Stimulated activated naive CD8-positive, alpha-beta T cell treated with anti-CD3 and anti-CD28 coated beads, Interleukin-15, amount 100 ng/mL, for 72 hours (primary cell): ENCODE results near the gene SLC28A1.
"Not testable (repeated sequence)": the region's sequence is repeated elsewhere in the genome, so short reads cannot be mapped to it uniquely, and the experiment has no call there.

ENCODE experiments used
- ATAC-seq: fragments of 150-1000 bp; cut with Tn5 transposase; 2 replicates; pipeline ENCODE4 v1.10.0; 2021; ENCODE audit warnings: mild to moderate bottlenecking, moderate library complexity
- DNase-seq, 2 donors: peaks; one replicate each; pipeline ENCODE4 v3.0.0; 2021 to 2022
- H3K27ac Mint-ChIP-seq, 2 donors: one replicate each; pipeline ENCODE4 v1.8.0; 2022; ENCODE audit warnings: mild to moderate bottlenecking in 2 of 2, mixed read lengths in 2 of 2, moderate library complexity in 2 of 2
- H3K27me3 Mint-ChIP-seq: one replicate; pipeline ENCODE4 v1.8.0; 2022; ENCODE audit warnings: mixed read lengths
- H3K4me1 Mint-ChIP-seq: one replicate; pipeline ENCODE4 v1.8.0; 2022; ENCODE audit warnings: mild to moderate bottlenecking, mixed read lengths
- H3K4me3 Mint-ChIP-seq, 2 donors: one replicate each; pipeline ENCODE4 v1.8.0; 2022; ENCODE audit warnings: mild to moderate bottlenecking in 2 of 2, mixed read lengths in 2 of 2, moderate library complexity in 1 of 2
- H3K9me3 Mint-ChIP-seq, 2 donors: one replicate each; pipeline ENCODE4 v1.8.0; 2022; ENCODE audit warnings: mixed read lengths in 2 of 2

The SLC28A1 gene

GRCh38 chr15:84883916-84884781 lies at the start of gene SLC28A1:
Gene SLC28A1 (plus strand): TSS chr15:84884662. CDS start chr15:84887761, 3,099 bp downstream.
- DNase-seq (no peak), ATAC-seq (no peak)
- H3K9me3 Mint-ChIP-seq: no peaks in the 10 kb centered on the region
- H3K4me3 Mint-ChIP-seq: no peak within 1 kb of the TSS
- H3K27ac Mint-ChIP-seq: no peak within 1 kb of the TSS
- H3K27me3 Mint-ChIP-seq: no peaks in the 10 kb centered on the region
- H3K4me1 Mint-ChIP-seq: no peaks in the 10 kb centered on the region

GRCh38 chr15:84834969-84835368 lies 49.5 kb upstream of the SLC28A1 start:
- Mint-ChIP-seq H3K27me3 (peaks cover 9% of the 10 kb centered on the region), H3K9me3 (no peaks in the 10 kb centered on the region), H3K4me3 (no peak overlapping the region), H3K27ac (no peak overlapping the region), H3K4me1 (no peaks in the 10 kb centered on the region)
- DNase-seq (no peak), ATAC-seq (no peak)

GRCh38 chr15:84835661-84836337 lies 48.7 kb upstream of the SLC28A1 start:
- no peak overlapping the region for H3K4me3 Mint-ChIP-seq
- DNase-seq (no peak), ATAC-seq (no peak)
- H3K27me3 Mint-ChIP-seq: peaks cover 9% of the 10 kb centered on the region
- H3K4me1 Mint-ChIP-seq: peaks cover 2% of the 10 kb centered on the region
- no peak overlapping the region for H3K27ac Mint-ChIP-seq
- no peaks in the 10 kb centered on the region for H3K9me3 Mint-ChIP-seq

DNA sequence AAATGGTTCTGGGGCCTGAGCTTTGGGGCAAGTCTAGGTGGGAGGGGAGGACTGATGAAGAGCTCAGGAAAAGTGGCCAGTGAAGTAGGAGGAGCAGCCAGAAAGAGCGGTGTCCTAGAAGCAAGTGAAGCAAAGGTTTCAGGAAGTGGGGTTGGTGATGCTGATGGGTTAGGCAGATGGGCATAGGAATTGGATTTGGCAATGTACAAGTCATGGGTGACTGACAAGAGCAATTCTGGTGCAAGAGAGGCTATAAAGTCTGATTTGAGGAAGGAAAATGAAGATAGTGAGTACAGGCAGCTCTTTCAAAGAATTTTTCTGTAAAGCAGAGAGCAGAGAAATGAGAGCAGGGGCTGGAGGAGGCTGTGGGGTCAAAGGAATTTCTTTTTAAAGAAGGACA lies 47.6 kb upstream of the SLC28A1 start:
- H3K27ac Mint-ChIP-seq: peak overlapping the region; percentile 13 to 31

GRCh38 chr15:84839714-84840113 lies 44.7 kb upstream of the SLC28A1 start:
- H3K27me3 Mint-ChIP-seq: peaks cover 9% of the 10 kb centered on the region
- H3K4me1 Mint-ChIP-seq: peaks cover 4% of the 10 kb centered on the region

More for the DNA sequence above, 47.6 kb upstream of the SLC28A1 start:
- H3K9me3 Mint-ChIP-seq: no peaks in the 10 kb centered on the region
- no peak for ATAC-seq
- DNase-seq: no peak
- H3K27me3 Mint-ChIP-seq: peaks cover 9% of the 10 kb centered on the region
- peaks cover 4% of the 10 kb centered on the region for H3K4me1 Mint-ChIP-seq
- no peak overlapping the region for H3K4me3 Mint-ChIP-seq

GRCh38 chr15:84840255-84840654 lies 44.2 kb upstream of the SLC28A1 start:
- DNase-seq: no peak
- Mint-ChIP-seq H3K9me3 (no peaks in the 10 kb centered on the region), H3K27me3 (peaks cover 9% of the 10 kb centered on the region), H3K4me3 (no peak overlapping the region), H3K4me1 (peaks cover 4% of the 10 kb centered on the region), H3K27ac (no peak overlapping the region)
- ATAC-seq: no peak

More at GRCh38 chr15:84839714-84840113, 44.7 kb upstream of the SLC28A1 start:
- no peak overlapping the region for H3K4me3 Mint-ChIP-seq
- H3K9me3 Mint-ChIP-seq: no peaks in the 10 kb centered on the region
- DNase-seq (no peak), ATAC-seq (no peak)
- peak overlapping the region in 1 of 2 donors; percentile 2 for H3K27ac Mint-ChIP-seq

DNA sequence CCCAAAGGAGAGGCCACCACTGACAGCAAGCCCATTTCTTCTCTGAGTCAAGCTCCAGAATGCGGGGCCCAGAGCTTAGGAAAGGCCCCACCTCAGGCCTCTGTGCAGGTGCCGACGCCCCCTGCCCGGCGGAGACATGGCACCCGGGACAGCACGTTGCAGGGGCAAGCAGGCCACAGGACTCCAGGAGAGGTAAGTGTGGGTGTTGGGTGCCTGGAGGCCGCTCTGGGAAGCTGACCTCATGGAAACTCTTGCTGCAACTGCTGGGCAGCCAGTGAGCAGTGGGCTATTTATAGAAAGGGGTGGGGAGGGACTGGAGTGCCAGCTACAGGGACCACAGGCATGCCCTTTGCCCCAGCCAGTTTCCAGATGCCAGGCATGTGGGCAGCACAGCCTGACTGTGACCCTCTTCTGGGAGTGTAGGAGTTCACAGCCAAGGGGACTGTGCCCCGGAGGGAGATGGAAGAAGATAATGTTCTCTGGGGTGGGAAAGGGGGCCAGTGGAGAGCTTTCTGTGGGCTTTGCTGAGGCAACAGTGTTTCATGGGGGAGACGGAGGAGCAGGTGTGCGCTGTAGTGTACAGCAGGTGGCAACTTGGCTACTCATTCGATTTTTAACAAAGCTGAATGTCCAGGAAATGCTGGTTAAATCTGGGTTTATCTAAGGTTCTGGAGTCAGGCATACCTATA lies 43.6 kb upstream of the SLC28A1 start:
- peaks cover 8% of the 10 kb centered on the region for H3K27me3 Mint-ChIP-seq
- H3K27ac Mint-ChIP-seq: no peak overlapping the region
- ATAC-seq (no peak), DNase-seq (no peak)
- H3K4me1 Mint-ChIP-seq: peaks cover 4% of the 10 kb centered on the region
- no peak overlapping the region for H3K4me3 Mint-ChIP-seq
- no peaks in the 10 kb centered on the region for H3K9me3 Mint-ChIP-seq

GRCh38 chr15:84842781-84843180 lies 41.7 kb upstream of the SLC28A1 start:
- no peaks in the 10 kb centered on the region for H3K27me3 Mint-ChIP-seq
- H3K4me3 Mint-ChIP-seq: no peak overlapping the region
- DNase-seq: no peak
- no peak for ATAC-seq
- H3K9me3 Mint-ChIP-seq: peaks cover 11 to 14% of the 10 kb centered on the region in 2 donors
- H3K4me1 Mint-ChIP-seq: peaks cover 4% of the 10 kb centered on the region
- no peak overlapping the region for H3K27ac Mint-ChIP-seq

GRCh38 chr15:84844964-84845363 lies 39.5 kb upstream of the SLC28A1 start:
- ATAC-seq (no peak), DNase-seq (no peak)

DNA sequence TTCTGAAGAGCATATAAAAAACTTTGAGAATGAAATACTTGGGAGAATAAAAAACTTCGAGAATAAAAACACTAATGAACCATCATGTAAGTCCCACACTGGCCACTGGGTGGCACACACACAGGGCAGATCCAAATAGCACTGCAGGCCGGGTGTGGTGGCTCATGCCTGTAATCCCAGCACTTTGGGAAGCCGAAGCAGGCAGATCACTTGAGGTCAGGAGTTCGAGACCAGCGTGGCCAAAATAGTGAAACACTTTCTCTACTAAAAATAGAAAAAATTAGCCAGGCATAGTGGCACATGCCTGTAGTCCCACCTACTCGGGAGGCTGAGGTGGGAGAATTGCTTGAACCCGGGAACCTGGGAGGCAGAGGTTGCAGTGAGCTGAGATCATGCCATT lies 38.8 kb upstream of the SLC28A1 start:
- not testable (repeated sequence) for H3K27ac Mint-ChIP-seq, H3K4me1 Mint-ChIP-seq, H3K4me3 Mint-ChIP-seq, ATAC-seq, H3K27me3 Mint-ChIP-seq
- DNase-seq: peak; percentile 11 to 26
- peaks cover 14 to 15% of the 10 kb centered on the region in 2 donors for H3K9me3 Mint-ChIP-seq

More at GRCh38 chr15:84844964-84845363, 39.5 kb upstream of the SLC28A1 start:
- no peak overlapping the region for H3K4me3 Mint-ChIP-seq
- peaks cover 4% of the 10 kb centered on the region for H3K4me1 Mint-ChIP-seq
- no peaks in the 10 kb centered on the region for H3K27me3 Mint-ChIP-seq
- H3K9me3 Mint-ChIP-seq: peaks cover 14 to 15% of the 10 kb centered on the region in 2 donors
- no peak overlapping the region for H3K27ac Mint-ChIP-seq

DNA sequence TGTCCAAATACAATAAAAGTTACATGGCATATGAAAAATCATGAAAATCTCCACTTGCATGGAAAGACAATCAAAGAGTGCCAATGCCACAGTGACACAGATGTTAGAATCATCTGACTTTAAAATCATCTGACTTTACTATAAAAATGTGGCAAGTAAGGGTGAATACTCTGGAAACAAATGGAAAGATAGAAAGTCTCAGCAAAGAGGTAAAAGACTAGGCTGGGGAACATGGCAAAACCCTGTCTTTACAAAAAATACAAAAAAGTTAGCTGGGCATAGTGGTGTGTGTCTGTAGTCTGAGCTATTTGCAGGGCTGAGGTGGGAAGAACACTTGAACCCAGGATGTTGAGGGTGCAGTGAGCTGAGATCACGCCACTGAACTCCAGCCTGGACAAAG lies 38.2 kb upstream of the SLC28A1 start:
- DNase-seq: no peak
- H3K27ac Mint-ChIP-seq: no peak overlapping the region
- no peaks in the 10 kb centered on the region for H3K4me1 Mint-ChIP-seq

DNA sequence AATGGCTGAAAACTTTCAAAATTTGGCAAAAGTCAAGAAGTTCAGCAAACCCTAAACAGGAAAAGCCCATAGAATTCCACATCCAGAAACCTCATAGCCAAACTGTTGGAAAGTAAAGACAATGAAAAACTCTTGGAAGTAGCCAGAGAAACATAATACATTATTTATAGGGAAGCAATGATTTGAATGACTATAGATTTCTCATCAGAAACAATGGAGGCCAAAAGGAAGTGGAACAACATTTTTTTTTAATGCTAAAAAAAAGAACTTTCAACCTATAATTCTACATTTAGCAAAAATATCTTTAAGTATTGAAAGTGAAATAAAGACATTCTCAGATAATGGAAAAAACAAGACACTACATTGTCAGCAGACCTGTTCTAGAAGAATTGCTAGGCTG lies 37.1 kb upstream of the SLC28A1 start:
- H3K4me1 Mint-ChIP-seq: no peaks in the 10 kb centered on the region

More for the DNA sequence above, 38.2 kb upstream of the SLC28A1 start:
- no peak for ATAC-seq
- Mint-ChIP-seq H3K27me3 (no peaks in the 10 kb centered on the region), H3K4me3 (no peak overlapping the region), H3K9me3 (peaks cover 14 to 15% of the 10 kb centered on the region in 2 donors)

GRCh38 chr15:84852212-84852611 lies 32.2 kb upstream of the SLC28A1 start:
- H3K27me3 Mint-ChIP-seq: no peaks in the 10 kb centered on the region
- no peak overlapping the region for H3K4me3 Mint-ChIP-seq
- H3K27ac Mint-ChIP-seq: no peak overlapping the region
- DNase-seq (no peak), ATAC-seq (no peak)
- H3K4me1 Mint-ChIP-seq: no peaks in the 10 kb centered on the region
- H3K9me3 Mint-ChIP-seq: peaks cover 2 to 5% of the 10 kb centered on the region in 2 donors

More for the DNA sequence above, 37.1 kb upstream of the SLC28A1 start:
- DNase-seq (no peak), ATAC-seq (no peak)
- Mint-ChIP-seq H3K9me3 (peaks cover 14 to 15% of the 10 kb centered on the region in 2 donors), H3K27me3 (no peaks in the 10 kb centered on the region), H3K4me3 (no peak overlapping the region), H3K27ac (no peak overlapping the region)

DNA sequence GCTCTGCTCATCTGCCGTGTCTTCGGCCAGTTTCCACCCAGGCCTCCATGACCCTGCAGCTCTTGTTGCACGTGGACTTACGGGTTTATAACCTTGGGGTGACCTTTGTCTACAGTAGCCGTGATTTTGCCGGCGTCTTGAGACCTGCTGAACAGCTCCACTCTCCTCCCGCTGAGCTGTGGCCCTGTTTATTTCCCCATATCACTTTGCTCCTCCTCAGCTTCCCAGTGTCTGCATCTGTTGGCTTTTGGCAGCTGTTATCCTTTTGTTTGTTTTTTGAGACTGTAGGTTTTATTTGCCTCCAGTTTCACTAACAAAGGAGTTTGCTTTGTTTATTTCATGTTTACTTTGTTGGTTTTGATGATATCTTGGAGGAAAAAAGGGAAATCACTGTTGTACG lies 29.3 kb upstream of the SLC28A1 start:
- no peaks in the 10 kb centered on the region for H3K9me3 Mint-ChIP-seq
- H3K4me1 Mint-ChIP-seq: no peaks in the 10 kb centered on the region
- no peak overlapping the region for H3K27ac Mint-ChIP-seq
- DNase-seq: no peak
- no peak overlapping the region for H3K4me3 Mint-ChIP-seq
- no peaks in the 10 kb centered on the region for H3K27me3 Mint-ChIP-seq
- ATAC-seq: no peak

- no peaks in the 10 kb centered on the region for H3K9me3 Mint-ChIP-seq
- no peak overlapping the region for H3K4me3 Mint-ChIP-seq
- H3K27ac Mint-ChIP-seq: no peak overlapping the region
- ATAC-seq (no peak), DNase-seq (no peak)
- H3K4me1 Mint-ChIP-seq: no peaks in the 10 kb centered on the region
- no peaks in the 10 kb centered on the region for H3K27me3 Mint-ChIP-seq
Measured at GRCh38 chr15:84855765-84856164, 28.7 kb upstream of the SLC28A1 start.
